ENCODE data around the gene DLGAP1.
A peak's percentile ranks its signal among the peaks of the same experiment; 100 is the strongest.

DLGAP1 gene

GRCh38 chr18:3848316-3848715 is 606.8 kb downstream of the DLGAP1 start:
- no peak for DNase-seq

- no peak for DNase-seq
These were observed 609.9 kb downstream of the DLGAP1 start for GRCh38 chr18:3845161-3845560.

GRCh38 chr18:3842844-3843243 is 612.3 kb downstream of the DLGAP1 start:
- DNase-seq = no peak

GRCh38 chr18:3840766-3841165 is 614.3 kb downstream of the DLGAP1 start:
- DNase-seq = no peak

- DNase-seq = no peak
These were observed 615.5 kb downstream of the DLGAP1 start for GRCh38 chr18:3839581-3839981.

- DNase-seq = no peak
These were observed 618.4 kb downstream of the DLGAP1 start for GRCh38 chr18:3836483-3837335.

- peak; percentile 5 for DNase-seq
These were observed 623.0 kb downstream of the DLGAP1 start for GRCh38 chr18:3832025-3832638.

- no peak for DNase-seq
These were observed 624.5 kb downstream of the DLGAP1 start for GRCh38 chr18:3830604-3831003.

GRCh38 chr18:3827236-3827845 is 627.8 kb downstream of the DLGAP1 start:
- DNase-seq = no peak

GRCh38 chr18:3826021-3826420 is 629.1 kb downstream of the DLGAP1 start:
- DNase-seq = no peak

GRCh38 chr18:3824101-3824500 is 631.0 kb downstream of the DLGAP1 start:
- no peak for DNase-seq

- DNase-seq = no peak
These were observed 632.0 kb downstream of the DLGAP1 start for GRCh38 chr18:3823073-3823472.

GRCh38 chr18:3821524-3821923 is 633.6 kb downstream of the DLGAP1 start:
- no peak for DNase-seq

GRCh38 chr18:3819961-3820360 is 635.1 kb downstream of the DLGAP1 start:
- DNase-seq = no peak

GRCh38 chr18:3816610-3817363 is 638.3 kb downstream of the DLGAP1 start:
- DNase-seq = no peak

GRCh38 chr18:3815991-3816390 is 639.1 kb downstream of the DLGAP1 start:
- no peak for DNase-seq

- DNase-seq = no peak
These were observed 640.3 kb downstream of the DLGAP1 start for GRCh38 chr18:3814816-3815215.

GRCh38 chr18:3810296-3810695 is 644.8 kb downstream of the DLGAP1 start:
- DNase-seq = no peak

GRCh38 chr18:3808985-3809780 is 645.9 kb downstream of the DLGAP1 start:
- no peak for DNase-seq

GRCh38 chr18:3806656-3807055 is 648.5 kb downstream of the DLGAP1 start:
- peak; percentile 22 for DNase-seq

- no peak for DNase-seq
These were observed 650.8 kb downstream of the DLGAP1 start for GRCh38 chr18:3804336-3804735.

GRCh38 chr18:3803350-3803749 is 651.8 kb downstream of the DLGAP1 start:
- no peak for DNase-seq
